T-helper 2 cell treated with Interferon-gamma antibody and Interleukin-4, amounts not matched to agents 5 μg/mL and 100 μg/mL, for 36 hours (primary cell): Measurements from ENCODE around the gene SELENOO.

Experiments used
- DNase-seq: peaks from one replicate; pipeline ENCODE4 v3.0.0; 2021; ENCODE audit warnings: low spot score
- H3K27ac Mint-ChIP-seq: one replicate; pipeline ENCODE4 v1.8.0; 2021; ENCODE audit warnings: mild to moderate bottlenecking, mixed read lengths
- H3K27me3 Mint-ChIP-seq: one replicate; pipeline ENCODE4 v1.8.0; 2021; ENCODE audit warnings: low read depth, mixed read lengths
- H3K36me3 Mint-ChIP-seq: one replicate; pipeline ENCODE4 v1.8.0; 2021; ENCODE audit warnings: low read depth, mixed read lengths
- H3K4me1 Mint-ChIP-seq: one replicate; pipeline ENCODE4 v1.8.0; 2021; ENCODE audit warnings: low read depth, mixed read lengths
- H3K4me3 Mint-ChIP-seq: one replicate; pipeline ENCODE4 v1.8.0; 2022; ENCODE audit warnings: mild to moderate bottlenecking, moderate library complexity, mixed read lengths
- H3K9me3 Mint-ChIP-seq: one replicate; pipeline ENCODE4 v1.8.0; 2021; ENCODE audit warnings: mixed read lengths

The SELENOO gene

DNA sequence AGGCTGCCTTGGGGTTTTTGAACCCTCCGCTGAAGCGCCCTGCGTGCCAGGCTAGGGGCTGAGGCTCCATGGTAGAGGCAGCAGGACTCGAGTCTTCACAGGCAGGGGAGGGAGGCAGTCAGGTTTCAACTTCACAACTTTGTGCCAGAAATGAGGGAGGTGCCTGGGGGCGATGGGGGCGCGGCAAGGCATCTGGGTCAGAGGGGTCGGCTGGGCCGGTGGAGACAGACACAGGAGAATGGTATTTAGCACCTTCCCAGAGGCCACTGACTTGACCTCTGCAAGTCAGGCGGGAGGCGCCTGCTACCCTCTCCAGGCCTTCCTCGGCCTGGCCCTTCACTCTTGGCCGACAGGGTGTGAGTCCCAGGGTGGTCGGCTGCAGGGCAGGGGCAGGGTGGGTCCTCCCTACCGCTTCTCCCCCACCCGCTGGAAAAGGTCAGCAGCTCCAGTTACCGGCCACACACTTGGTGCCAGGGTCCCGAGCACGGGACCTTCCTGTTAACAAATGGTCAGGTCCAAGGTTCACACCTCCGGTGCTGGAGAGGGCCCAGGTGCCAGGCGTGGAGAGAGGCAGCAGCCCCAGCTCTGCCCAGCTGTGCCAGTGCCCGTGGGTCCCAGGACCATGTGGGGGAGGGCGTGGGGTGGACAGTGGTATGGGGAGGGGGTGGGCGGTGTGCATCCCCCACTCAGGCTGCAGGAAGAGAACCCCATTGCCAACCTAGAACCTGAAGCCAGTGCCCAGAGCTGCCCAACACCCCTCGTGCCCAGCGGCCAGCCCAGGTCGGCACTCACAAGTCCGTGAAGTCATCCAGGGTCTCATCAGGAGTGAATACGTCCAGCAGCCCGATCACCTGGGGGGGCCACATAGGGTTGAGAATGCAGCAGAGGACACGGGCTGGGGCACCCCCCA is 56.9 kb downstream of the SELENOO start:
- Mint-ChIP-seq H3K27ac (no peak overlapping the region), H3K4me1 (peaks cover 5% of the 10 kb centered on the region), H3K4me3 (no peak overlapping the region), H3K27me3 (peaks cover 10% of the 10 kb centered on the region), H3K9me3 (no peaks in the 10 kb centered on the region), H3K36me3 (no peaks in the 10 kb centered on the region)
- no peak for DNase-seq

DNA sequence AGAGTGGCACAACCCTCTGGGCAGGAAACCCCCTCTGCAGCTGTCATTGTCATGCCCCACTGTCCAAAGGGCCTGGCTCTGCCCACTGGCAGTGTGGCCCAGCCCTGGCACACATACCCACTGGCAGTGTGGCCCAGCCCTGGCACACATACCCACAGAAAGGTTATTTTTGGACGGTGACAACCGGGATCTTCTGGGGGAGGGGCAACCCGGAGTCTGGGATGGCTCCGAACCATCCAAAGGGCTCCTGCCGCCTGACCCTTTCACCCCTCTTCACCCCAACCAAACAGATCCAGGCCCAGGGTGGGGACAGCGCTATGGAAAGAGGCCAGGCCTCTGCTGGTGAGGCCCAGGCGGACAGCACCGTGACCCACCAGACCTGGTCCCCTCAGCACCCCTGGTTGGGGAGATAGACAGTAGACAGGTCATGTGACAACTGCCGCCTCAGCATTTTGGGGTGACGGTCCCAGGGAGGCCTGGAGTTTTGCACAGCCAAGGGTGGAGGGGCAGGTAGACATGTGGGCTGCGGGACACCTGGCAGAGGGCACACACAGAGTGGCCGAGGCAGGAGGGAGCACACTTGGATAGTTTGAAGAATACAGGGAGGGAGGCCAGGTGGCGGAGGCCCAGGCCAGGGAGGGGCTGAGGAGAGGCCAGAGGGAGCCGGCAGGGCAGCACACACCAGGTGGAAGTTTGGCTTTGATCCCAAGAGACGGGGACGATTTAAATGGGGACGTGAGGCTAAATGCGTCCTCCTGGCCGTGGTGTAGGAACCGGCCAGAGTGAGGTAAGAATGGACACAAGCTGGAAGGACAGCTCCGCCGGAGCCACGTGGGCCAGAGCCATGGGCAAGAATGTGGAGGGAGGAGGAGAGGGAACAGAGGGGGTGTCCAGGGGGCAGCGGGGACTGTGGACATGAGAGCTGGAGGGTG is 57.8 kb downstream of the SELENOO start:
- peaks cover 5% of the 10 kb centered on the region for H3K4me1 Mint-ChIP-seq
- H3K27ac Mint-ChIP-seq: no peak overlapping the region
- peak overlapping the region; percentile 38 for H3K4me3 Mint-ChIP-seq
- peaks cover 14% of the 10 kb centered on the region for H3K27me3 Mint-ChIP-seq
- no peaks in the 10 kb centered on the region for H3K9me3 Mint-ChIP-seq
- no peaks in the 10 kb centered on the region for H3K36me3 Mint-ChIP-seq
- no peak for DNase-seq

- H3K4me3 Mint-ChIP-seq: no peak overlapping the region
- H3K4me1 Mint-ChIP-seq: peaks cover 5% of the 10 kb centered on the region
- no peak for DNase-seq
- H3K27me3 Mint-ChIP-seq: peaks cover 14% of the 10 kb centered on the region
- no peak overlapping the region for H3K27ac Mint-ChIP-seq
- no peaks in the 10 kb centered on the region for H3K36me3 Mint-ChIP-seq
- H3K9me3 Mint-ChIP-seq: no peaks in the 10 kb centered on the region
Observed at GRCh38 chr22:50259302-50259701, 58.5 kb downstream of the SELENOO start.

- peaks cover 5% of the 10 kb centered on the region for H3K4me1 Mint-ChIP-seq
- DNase-seq: no peak
- no peak overlapping the region for H3K4me3 Mint-ChIP-seq
- no peak overlapping the region for H3K27ac Mint-ChIP-seq
- H3K9me3 Mint-ChIP-seq: no peaks in the 10 kb centered on the region
- H3K36me3 Mint-ChIP-seq: no peaks in the 10 kb centered on the region
- peaks cover 14% of the 10 kb centered on the region for H3K27me3 Mint-ChIP-seq
Observed at GRCh38 chr22:50260434-50260800, 59.6 kb downstream of the SELENOO start.

GRCh38 chr22:50260801-50261614 is 60.2 kb downstream of the SELENOO start:
- Mint-ChIP-seq H3K4me1 (peaks cover 5% of the 10 kb centered on the region), H3K9me3 (no peaks in the 10 kb centered on the region), H3K27ac (no peak overlapping the region), H3K4me3 (no peak overlapping the region), H3K27me3 (peaks cover 14% of the 10 kb centered on the region), H3K36me3 (no peaks in the 10 kb centered on the region)
- no peak for DNase-seq

DNA sequence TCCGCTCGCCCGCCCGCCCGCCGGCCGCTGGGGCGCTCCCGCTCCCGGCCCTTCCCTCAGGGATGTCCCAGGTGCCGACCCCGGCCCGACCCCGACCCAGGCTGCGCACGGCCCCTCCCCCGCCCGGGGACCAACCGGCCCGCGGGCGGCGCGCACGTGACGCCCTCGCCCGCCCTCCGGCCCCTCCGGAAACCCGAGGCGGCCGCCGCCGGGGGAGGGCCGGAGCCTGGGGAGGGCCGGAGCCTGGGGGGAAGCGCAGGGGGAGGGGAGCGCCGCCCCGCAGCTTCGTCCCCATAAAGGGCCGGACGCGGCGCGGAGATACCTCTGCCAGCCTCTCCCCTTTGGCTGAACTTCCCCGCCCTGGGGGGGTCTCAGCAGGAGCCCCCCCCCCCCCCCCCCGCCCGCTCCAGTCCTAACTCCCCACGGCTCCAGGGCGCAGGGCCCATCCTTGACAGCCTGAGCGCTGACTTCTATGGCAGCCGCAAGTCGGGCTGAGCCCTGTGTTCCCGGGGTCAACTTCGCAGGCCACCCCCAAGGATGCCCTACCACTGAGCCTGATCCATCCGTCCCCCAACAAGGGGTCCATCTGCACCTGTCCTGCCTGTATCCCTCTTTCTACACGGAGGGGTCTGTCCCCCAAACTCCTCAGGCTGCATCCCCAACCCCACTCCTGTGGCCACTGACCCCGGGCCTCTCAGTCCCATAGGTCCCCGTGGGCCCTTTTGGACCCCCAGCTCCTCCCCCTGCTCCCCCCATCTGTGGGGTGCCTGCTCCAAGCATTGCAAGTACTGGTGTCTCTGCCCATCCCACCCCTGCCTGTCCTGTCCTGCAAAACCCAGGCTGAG is 61.0 kb downstream of the SELENOO start, which contains the start of gene MAPK12:
Gene MAPK12 (minus strand): TSS at position 69 of the 845 bp plus-strand sequence. CDS start 174 bp downstream, outside the sequence.
- Mint-ChIP-seq H3K27me3 (peaks cover 14% of the 10 kb centered on the region), H3K4me1 (peaks cover 5% of the 10 kb centered on the region), H3K4me3 (peak within 1 kb of the TSS; percentile 66), H3K36me3 (no peaks in the 10 kb centered on the region), H3K9me3 (no peaks in the 10 kb centered on the region), H3K27ac (no peak within 1 kb of the TSS)
- no peak for DNase-seq

- no peaks in the 10 kb centered on the region for H3K36me3 Mint-ChIP-seq
- H3K4me1 Mint-ChIP-seq: peaks cover 5% of the 10 kb centered on the region
- H3K4me3 Mint-ChIP-seq: peak overlapping the region; percentile 66
- no peak for DNase-seq
- H3K9me3 Mint-ChIP-seq: no peaks in the 10 kb centered on the region
- H3K27me3 Mint-ChIP-seq: peaks cover 14% of the 10 kb centered on the region
- no peak overlapping the region for H3K27ac Mint-ChIP-seq
Observed at GRCh38 chr22:50262460-50262911, 61.7 kb downstream of the SELENOO start.

DNA sequence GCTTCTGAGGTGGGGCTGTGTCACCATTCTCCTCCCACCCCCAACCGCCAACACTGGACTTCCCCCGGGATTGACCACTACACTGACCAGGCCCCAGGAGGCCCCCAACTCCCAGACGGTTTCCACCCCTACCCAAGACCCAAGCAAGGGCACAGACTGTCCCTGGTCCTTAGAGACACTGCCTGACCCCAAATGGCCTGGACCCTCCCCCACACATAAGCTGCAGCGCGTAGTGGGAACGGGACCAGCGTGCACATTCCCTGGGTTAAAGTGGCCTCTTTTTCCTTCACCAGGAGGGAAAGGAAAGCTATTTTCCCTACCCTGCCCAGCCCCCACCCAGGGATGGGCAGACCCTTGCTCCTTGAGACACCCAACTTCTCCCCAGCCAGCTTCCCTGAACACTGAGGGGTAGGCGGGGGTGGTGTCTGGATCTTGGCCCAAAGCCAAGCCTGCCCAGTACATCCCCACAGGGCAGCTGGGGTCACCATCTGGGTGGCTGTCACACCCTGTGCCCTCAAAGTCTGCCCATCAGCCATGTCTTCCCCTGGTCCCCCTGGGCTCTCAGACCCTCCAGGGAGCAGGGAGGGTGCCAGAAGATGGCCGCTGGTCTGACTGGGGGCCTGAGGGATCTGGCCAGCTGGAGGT is 62.3 kb downstream of the SELENOO start:
- no peak overlapping the region for H3K4me3 Mint-ChIP-seq
- no peaks in the 10 kb centered on the region for H3K36me3 Mint-ChIP-seq
- peaks cover 5% of the 10 kb centered on the region for H3K4me1 Mint-ChIP-seq
- DNase-seq: no peak
- H3K27ac Mint-ChIP-seq: no peak overlapping the region
- peaks cover 15% of the 10 kb centered on the region for H3K27me3 Mint-ChIP-seq
- H3K9me3 Mint-ChIP-seq: no peaks in the 10 kb centered on the region

DNA sequence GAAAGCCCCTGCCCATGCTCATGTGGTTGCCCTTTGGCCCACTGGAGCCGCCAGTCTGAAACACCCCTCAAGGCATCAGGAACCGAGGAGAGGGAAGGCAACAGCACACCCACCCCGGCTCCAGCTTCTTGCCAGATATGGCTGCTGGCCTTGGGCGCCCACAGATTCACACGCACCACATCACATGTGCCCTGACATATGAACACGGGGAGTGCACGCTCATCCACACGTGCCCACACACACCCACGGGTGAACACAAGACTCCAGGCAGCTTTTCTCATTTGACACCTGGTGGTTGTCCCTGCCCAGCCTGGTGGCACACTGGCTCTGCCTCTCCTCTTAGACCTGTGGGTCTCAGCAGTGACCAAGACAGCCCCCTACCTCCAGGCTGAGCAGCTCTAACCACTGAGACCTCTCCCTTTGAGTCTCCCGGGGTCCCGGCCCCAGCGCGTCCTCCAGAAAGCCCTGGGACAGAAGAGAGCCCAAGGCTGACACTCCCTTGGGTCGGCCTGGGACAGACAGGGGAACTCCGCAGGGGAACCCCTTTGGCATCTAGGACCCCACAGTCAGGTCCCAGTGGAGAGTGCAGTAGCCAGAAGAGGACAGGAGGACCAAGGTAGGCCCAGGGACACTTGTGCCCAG is 63.4 kb downstream of the SELENOO start:
- Mint-ChIP-seq H3K9me3 (no peaks in the 10 kb centered on the region), H3K36me3 (no peaks in the 10 kb centered on the region), H3K27ac (no peak overlapping the region), H3K4me1 (peaks cover 5% of the 10 kb centered on the region), H3K4me3 (no peak overlapping the region), H3K27me3 (peaks cover 16% of the 10 kb centered on the region)
- DNase-seq: no peak

DNA sequence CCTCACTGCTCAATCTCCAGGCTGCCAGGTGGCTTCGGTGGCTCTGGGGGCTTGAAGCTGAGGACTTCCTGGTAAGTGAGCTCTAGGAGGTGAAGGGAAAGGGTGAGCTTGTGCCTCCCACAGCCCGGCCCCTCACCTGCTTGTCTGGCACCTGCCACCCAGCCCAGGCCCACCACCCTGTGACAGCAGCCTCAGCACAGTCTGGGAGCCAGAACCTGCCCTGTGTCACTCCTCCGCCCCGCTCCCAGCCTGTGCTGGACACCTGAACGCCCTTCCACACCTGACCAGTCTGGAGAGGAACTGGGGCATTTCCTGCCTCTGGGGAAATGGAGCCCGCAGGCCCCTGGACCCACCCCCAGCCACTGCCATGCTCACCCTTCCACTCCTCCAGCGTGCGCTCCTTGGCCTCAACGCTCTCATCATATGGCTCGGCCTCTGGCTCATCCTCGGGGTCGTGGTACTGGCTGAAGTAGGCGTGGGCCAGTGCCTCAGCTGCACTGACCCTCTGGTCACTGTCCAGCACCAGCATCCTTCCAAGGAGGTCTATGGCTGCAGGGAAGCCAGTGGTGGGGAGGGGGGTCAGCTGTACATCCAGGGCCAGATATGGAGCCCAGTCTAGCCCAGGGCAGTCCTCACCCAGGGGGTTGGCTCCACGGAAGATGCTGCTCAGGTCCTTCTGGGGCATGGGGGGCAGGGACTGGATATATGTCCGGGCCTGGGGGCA is 64.3 kb downstream of the SELENOO start:
- DNase-seq: no peak
- H3K36me3 Mint-ChIP-seq: no peaks in the 10 kb centered on the region
- H3K27me3 Mint-ChIP-seq: peaks cover 16% of the 10 kb centered on the region
- H3K27ac Mint-ChIP-seq: no peak overlapping the region
- H3K4me1 Mint-ChIP-seq: peaks cover 5% of the 10 kb centered on the region
- no peaks in the 10 kb centered on the region for H3K9me3 Mint-ChIP-seq
- H3K4me3 Mint-ChIP-seq: no peak overlapping the region

GRCh38 chr22:50266994-50267393 is 66.2 kb downstream of the SELENOO start:
- Mint-ChIP-seq H3K27me3 (peaks cover 14% of the 10 kb centered on the region), H3K4me3 (no peak overlapping the region), H3K27ac (no peak overlapping the region), H3K36me3 (no peaks in the 10 kb centered on the region), H3K9me3 (no peaks in the 10 kb centered on the region), H3K4me1 (peaks cover 4% of the 10 kb centered on the region)
- no peak for DNase-seq
